HG03045 (cell line): ENCODE measurements around the gene VAV2.

Experiments
- ATAC-seq: cut with Tn5 transposase; IDR thresholded peaks from one replicate; pipeline ENCODE4 v1.9.1; 2021; ENCODE audit warnings: mild to moderate bottlenecking, moderate library complexity; ENCODE audit not compliant: unreplicated experiment

VAV2 gene, protein sequence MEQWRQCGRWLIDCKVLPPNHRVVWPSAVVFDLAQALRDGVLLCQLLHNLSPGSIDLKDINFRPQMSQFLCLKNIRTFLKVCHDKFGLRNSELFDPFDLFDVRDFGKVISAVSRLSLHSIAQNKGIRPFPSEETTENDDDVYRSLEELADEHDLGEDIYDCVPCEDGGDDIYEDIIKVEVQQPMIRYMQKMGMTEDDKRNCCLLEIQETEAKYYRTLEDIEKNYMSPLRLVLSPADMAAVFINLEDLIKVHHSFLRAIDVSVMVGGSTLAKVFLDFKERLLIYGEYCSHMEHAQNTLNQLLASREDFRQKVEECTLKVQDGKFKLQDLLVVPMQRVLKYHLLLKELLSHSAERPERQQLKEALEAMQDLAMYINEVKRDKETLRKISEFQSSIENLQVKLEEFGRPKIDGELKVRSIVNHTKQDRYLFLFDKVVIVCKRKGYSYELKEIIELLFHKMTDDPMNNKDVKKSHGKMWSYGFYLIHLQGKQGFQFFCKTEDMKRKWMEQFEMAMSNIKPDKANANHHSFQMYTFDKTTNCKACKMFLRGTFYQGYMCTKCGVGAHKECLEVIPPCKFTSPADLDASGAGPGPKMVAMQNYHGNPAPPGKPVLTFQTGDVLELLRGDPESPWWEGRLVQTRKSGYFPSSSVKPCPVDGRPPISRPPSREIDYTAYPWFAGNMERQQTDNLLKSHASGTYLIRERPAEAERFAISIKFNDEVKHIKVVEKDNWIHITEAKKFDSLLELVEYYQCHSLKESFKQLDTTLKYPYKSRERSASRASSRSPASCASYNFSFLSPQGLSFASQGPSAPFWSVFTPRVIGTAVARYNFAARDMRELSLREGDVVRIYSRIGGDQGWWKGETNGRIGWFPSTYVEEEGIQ

DNA sequence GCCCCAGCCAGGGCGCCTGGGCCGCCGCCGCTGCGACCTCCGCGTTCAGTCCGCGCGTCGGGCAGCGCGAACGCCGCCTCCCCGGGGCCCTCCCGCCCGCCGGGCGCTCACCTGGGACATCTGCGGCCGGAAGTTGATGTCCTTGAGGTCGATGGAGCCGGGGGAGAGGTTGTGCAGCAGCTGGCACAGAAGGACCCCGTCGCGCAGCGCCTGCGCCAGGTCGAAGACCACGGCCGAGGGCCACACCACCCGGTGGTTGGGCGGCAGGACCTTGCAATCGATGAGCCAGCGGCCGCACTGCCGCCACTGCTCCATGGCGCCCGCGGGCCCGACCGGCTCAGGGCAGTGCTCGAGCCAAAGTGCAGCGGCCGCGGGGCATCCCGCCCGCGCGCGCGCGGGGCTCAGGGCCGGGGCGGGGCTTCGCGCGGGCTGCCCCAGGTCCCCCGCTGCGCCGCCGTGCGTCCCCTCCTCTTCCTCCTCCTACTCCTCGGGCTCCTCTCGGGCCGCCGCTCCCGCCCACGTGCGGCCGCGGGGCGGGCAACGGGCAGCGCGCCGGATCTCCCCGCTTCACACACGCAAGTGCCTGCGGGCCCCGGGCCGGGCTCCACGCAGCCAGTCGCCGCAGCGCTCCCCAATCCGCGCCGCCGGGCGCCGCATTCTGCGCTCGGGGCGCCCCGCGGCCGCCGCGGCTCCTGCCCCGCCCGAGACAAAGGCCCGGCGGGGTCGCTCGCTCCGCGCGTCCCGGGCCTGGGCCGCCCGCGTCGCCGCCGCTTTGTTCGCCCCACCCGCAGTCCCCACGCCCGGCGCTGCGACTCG lies at the start of gene VAV2:
Gene VAV2 (minus strand): TSS at position 361 of the 816 bp plus-strand sequence. CDS start 46 bp downstream, at position 315.
- ATAC-seq: peak; percentile 50

DNA sequence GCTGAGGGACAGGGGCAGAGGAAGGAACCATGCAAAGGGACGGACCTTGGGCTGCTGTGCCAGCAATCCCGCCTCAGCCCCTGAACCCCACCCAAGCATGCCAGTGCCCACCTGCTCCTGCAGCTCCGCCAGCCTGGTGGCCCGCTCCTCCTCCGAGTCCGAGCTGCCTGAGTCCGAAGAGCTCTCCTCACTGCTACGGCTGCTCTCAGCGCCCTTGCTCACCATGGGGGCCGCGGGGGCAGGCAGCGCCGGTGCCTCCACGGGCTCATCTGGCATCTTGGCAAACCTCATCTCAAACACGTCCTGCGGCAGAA lies 49.5 kb upstream of the VAV2 start:
- ATAC-seq: no peak

DNA sequence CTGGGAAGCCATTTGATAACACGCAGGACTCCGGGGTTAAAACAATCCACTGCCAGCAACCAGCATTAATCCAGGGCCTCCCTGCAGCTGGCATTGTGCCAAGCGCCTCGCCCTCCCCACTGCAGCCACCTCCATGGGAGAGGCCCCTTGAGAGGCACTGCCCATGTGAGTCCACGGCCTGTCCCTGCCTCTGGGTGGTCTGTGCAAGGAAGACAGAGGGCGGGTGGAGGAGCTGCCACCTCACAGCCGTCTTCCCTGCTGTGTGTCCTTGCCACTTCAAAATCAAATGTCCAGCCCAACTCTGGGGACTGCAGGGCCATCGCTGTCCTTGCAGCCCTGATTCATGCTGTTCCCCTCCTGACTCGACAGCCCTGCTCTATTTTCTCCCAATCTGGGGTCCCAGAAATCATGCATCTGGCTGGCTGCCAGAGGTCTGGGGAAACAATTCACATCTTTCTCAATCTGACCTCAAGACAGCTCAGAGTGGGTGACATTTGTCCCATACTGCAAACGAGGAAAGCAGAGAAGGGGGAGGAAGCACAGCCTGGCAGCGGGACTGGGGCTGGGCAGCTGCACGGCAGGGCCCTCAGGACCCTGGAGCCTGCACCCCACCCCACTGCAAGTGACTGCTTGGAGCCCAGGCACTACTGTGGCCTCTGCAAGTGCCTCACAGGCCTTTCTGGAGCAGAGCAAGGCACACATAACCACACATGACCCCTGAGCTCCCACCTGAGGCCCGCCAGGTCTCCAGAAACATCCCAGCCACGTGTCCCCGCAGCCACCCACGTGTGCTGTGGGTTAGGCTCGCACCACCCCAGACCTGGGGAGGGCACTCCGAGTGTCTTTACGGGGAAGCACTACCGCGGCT lies 48.9 kb upstream of the VAV2 start:
- ATAC-seq: no peak

DNA sequence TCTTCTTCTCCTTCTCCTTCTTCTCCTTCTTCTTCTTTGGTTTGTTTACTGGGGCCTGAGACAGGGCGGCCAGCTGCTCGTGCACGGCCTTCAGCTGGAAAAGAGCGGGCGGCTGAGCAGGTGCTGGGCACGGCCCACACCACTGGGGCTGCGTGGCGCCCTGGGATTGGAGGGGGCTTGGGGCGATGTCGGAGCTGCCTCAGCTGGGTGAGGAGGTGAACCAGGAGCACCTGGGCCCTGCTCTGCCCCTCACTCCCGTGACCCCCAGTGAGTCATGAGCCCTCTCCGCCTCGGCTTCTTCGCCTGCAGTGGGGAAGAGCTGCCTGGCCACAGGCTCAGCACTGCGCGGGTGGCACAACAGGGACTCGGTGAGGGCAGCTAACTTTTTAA lies 48.0 kb upstream of the VAV2 start:
- no peak for ATAC-seq

DNA sequence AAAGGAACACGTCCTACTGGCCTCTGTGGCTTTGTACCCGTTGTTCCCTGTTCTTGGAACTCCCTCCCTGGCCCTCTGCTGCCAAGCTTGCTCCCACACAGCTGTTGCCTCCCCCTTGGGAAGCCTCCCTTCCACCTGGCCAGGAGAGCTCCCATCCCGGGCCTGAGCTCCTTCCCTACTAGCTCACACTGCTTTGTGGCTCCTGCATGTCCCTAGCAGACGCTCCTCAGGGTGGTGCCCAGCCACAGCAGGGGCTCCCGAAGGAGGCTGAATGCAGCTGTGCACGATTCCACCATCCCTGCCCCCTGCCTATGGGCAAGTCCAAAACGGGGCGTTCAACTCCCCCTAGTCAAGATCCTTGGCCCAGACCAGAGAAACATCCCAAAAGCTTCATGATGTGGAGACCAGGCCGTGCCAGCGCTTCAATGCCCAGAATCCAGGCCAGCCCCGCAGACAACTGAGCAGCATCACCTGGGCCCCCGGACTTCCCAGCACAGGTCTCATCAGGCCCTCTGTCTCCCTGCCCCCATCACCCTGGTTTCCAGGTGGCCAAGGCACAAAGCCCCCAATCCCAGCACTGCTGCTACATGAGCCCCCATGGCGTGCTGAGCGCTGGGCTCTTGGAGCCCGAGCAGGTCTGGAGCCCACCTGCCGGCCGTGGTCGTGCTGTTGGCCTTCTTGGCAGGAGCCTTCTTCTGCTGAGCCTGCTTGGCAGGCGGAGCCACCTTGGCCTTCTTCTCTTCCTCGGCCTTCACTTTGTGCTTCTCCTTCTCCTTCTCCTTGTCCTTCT lies 47.5 kb upstream of the VAV2 start:
- no peak for ATAC-seq

DNA sequence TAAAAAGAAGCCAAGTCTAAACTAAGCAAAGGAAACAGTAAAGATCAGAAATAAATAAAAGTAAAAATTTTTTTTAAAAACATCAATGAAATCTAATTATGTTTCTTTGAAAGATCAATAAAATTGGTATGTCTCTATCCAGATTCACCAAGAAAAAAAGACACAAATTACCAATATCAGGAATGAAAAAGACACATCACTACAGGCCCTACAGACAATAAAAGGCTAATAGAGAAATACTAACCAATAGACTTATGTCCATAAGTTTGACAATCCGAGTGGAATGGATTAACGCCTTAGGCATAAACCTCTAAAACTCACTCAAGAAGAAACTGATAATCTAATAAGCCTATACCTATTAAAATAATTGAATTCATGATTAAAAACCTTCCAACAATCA lies 45.5 kb upstream of the VAV2 start:
- no peak for ATAC-seq

DNA sequence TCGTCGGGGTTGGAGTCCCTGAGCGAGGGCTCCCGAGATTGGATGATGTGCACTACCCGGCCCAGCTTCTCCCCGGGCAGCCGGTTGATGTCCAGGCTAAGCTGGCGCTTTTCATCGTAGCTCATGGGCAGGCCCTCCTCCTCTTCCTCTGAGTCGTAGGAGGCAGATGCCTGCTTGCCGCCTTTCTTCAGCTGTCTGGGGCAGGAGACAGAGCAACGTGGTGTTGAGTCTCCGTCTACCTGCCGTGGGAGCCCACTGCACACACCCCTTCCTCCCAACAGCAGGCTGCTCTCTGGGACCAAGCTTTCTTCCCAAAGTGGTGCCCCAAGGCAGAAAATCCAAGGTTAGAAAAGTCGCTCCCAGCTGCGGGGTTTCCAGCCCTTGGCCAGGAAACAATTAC lies 44.0 kb upstream of the VAV2 start:
- ATAC-seq: no peak

DNA sequence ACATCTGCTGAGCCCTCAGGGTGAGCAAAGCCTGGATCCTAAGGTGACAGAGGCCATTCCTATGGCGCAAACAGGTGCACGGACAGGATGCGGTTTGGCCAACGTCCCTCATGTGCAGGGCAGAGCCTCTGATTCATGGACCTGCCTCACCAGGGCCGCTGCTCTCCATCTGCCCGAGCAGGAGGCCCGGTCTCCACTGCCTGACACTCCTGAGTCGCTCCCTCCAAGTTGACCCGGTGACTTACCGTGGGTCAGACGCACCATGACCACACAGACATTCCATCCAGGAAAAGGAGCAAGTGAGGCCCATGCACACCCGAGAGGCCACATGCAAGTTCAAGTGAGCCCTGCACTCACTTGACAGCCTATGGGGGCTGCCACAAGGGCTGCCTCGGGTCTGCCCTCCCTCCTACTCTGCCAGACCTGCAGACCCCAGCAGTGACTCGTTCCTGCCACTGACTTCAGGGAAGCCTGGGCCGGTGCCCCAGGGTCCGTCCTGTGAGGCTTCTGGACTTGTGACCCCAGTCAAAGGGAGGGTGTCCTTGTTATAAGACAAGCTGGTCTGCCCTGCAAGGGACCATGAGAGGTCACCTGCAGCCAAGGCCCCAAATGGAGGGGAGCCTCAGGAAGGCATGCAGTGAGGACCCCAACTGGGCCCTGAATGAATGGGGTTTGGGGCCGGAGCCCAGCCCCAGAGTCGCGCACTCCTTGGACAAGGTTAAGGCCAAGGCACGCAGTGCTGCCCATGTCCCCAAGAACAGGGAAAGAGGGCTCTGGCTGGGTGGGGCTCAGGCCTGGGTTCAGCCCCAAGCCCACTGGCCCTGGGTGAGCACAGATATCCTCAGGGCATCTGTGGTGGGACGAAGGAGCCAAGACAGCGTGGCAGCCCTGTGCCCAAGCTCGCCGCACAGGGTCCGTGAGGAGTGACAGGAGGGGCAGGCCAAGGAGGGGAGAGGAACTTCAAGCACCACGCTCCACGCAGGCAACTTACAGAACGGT lies 43.2 kb upstream of the VAV2 start:
- ATAC-seq: no peak

DNA sequence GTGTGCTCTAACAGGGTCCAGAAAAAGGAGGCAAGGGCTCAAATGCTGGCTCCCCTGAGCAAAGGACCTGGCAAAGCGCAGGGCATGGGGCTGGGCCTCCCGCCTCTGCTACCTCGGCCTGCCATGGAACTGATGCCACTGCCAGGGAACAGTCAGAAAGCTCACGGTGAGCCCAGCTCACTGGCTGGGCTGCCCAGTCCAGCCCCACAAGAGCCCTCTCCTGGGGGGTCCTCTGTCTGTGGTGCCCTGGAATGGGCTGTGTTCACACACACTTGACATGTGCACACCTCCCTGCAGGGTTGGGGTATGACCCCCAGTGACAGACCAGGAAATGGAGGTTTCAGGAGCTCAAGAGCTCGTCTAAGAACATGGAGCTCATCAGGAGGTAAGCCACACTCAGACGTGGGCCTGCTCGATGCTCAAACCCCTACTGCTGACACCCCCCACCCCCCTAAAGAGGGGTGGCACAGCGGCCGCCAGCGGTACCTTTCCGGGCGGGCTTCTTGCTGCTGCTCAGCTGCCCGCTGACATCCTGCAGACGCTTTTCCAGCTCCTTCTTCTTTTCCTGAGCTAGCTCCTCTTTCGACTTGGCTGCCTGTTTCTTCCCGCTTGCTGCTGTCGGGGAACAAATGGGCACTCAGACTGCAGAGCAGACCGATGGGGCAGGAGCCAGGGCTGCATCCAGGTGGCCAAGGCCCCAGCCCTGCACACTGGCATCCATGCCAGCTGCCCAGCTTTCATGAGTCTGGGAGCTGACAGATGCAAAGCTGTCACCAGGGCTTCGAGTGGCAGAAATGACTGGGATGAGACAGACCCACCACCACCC lies 42.3 kb upstream of the VAV2 start:
- no peak for ATAC-seq

DNA sequence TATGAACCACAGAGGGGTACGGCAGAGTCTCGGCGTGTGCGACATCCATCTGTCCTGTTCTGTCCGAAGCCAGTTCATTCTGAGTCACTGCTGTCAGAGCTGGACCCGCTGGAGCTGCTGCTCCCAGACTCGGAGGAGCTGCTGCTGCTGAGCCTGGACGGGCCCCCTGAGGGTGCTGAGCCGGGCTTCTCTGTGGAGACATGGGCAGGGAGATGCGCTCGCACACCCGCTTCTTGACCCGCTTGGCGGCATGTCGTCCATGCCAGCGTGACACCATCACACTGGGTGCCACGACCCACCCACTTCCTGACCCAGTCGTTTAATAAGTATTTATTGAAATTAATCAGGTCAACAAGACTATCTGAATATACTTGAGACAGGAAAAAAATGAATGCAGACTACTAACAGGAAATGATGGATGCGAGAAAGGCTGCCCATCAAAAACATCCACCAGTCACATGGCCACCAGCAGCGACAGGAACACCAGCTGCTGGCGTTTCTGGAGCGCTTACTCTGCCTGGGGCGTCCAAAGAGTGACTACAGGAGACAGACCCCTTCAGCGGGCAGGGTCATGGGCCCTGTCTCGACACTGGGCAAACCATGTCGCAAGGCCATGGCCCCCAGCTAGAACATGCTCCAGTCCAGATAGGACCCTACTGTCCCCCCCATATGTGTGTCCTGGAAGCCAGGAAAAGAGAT lies 41.5 kb upstream of the VAV2 start:
- no peak for ATAC-seq

DNA sequence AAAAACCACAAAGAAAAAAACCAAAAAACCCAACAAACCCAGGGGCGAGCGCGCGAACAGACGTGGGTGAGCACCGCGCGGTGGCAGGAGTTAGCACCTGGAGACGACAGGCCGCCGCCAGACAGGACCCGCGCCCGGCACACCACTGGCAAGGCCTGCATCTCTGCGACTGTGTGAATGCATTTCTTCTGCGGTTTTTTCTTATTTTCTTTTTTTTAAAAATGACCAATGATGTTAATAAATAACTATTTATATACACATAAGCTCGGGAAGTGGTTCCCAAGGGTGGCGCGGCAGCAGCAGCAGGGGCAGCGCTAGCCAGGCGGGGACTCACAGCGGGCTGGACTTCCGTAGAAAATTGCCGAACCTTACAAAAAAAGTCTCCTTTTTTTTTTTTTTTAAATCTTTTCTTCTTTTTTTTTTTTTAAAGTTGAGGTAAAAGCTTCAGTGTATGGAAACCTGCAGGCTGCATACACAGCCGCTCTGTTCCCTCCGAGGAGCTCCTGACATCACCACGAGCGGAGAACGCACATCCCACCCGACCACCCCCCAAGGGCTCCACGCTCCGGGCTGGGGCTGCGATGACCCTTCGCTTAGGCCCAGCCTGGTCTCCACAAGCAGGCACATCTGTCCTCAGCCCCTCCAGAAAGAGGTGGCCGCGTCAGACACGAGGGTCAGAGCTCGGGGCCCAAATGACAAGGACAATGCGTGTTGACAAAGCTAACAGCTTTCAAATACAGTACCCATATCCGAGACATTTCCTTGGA lies 40.5 kb upstream of the VAV2 start:
- ATAC-seq: no peak

DNA sequence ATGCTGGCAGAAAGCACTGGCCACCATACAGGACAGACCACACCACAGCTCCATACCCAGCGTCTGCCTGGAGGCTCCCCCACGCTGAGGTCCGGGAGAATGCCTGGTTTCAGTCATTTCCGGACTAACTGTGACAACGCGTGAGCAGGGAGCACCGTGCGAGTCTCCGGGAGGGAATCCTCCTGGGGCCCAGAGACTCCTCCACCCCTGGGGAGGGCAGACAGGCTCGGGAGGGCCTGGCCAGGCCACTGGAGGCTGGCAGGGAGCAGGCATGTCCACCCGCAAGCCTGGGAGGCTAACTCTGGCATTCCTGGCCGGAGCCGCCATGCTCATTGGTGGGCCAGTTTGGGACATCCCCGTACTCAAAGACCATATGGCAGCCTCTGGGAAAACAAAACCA lies 39.7 kb upstream of the VAV2 start:
- no peak for ATAC-seq

DNA sequence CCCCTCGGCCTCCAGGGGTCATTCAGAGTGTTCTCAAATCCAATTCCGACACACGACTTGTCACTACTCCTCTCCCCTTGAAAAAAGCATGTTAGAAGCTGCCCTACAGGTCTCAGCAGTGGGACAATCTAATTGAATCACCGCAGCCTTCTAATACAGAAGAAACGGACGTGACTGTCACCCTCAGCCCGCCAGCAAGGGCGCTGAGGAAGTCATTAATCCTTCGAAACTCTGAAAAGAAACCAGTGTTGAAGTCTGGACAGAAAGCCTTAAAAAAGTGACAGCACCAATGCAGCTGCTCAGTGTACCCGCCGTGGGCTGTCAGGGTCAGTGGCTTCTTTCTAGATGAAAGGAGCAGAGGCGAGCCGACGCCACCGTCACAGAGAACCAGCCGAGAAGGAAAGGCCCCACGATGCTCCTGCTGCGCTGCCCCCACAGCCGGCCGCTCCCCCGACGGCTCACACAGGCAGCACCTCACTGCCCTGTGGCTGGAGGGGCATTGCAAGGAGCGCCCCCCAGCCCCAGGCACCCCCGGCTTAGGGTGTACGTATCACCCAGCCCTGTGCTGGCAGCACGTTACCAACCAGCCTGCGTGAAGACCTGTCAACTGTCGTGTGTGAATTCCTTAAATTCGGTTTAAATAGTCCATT lies 38.8 kb upstream of the VAV2 start:
- ATAC-seq: no peak

DNA sequence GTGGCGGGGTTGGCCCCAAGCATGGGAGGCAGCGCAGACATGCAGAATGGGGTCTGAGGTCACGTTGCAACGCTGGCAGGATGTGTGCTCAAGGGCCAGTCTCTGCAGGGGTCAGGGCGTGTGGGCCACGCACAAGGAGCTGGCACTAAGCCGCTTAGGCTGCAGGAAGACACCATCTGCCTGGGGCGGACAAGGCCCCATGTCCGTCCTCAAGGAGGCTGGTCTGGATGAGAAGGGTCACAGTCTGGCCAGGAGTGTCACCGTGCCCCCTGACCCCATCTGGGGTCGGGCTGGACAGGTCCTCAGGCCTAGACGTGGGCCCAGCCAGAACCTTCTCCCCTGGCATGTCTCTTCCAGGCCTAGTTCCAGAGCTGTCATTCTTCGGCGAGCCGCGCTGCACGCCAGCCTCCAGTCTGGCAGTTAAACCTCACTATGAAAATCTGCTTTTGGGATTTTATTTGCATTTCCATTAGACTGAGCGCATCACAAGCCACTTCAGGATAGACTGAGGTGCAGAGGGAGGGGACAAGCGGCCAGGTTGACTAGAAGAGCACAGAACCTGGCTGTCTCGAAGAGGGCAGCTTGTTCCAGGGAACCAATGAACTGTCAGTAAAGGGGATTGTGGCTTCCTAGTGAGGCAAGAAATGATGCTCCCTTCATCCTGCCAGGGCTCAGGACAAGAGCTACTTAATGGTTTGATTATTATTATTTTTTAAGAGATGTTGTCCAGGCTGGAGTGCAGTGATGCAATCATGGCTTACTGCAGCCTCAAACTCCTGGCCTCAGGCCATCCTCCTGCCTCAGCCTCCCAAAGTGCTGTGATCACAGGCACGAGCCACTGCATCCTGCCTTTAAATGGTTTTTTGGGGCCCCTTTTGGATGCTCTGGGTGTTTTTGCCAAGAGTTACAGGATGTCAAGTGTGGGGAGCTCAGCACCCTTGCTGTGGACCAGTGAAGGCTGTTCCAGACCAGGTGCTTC lies 37.4 kb upstream of the VAV2 start:
- no peak for ATAC-seq
